ENCODE results near the gene GJA1. TPM values are rescaled to one million over a fixed set of nuclear protein-coding genes. Genes with fewer than 3 reads are reported as not detected.

GJA1 gene
- total RNA-seq, 1 experiment from 2014 or later: 528 TPM

- Mint-ChIP-seq H3K27me3 (ENCODE audit: low read depth) (no peaks in the 10 kb centered on the region), H3K36me3 (ENCODE audit: insufficient read depth in 1 of 3, low read depth in 3 of 3) (peaks cover 0 to 4% (median 3%) of the 10 kb centered on the region in 3 experiments; a peak in 1 of 7 replicates), H3K27ac (no peak overlapping the region; a peak in 2 of 7 replicates), H3K4me3 (no peak overlapping the region), H3K4me1 (peaks cover 16 to 18% of the 10 kb centered on the region in 2 experiments), H3K9me3 (no peaks in the 10 kb centered on the region)
- no peak for TF ChIP-seq CTCF (conservative IDR thresholded peaks at IDR 0.05)
- Histone ChIP-seq H3K4me2 (ENCODE audit: insufficient read depth, insufficient read length, low read length) (no peak overlapping the region), H4K8ac (replicated peaks; ENCODE audit: insufficient read length, low read depth, low read length) (no peak overlapping the region), H4K91ac (ENCODE audit: insufficient read length, low read depth, low read length) (no peak overlapping the region), H3K14ac (ENCODE audit: insufficient read depth, low read length) (no peak overlapping the region), H3K9me3 (ENCODE audit: control insufficient read depth, low read depth, low read length) (no peaks in the 10 kb centered on the region), H3K18ac (ENCODE audit: insufficient read length, low read depth, low read length) (no peak overlapping the region), H3K56ac (ENCODE audit: insufficient read length, low read depth, low read length) (no peak overlapping the region), H2BK12ac (ENCODE audit: insufficient read length, low read depth, low read length) (no peak overlapping the region), H3K9ac (ENCODE audit: extremely low read depth, insufficient read length, low read length) (no peak overlapping the region), H3K23ac (ENCODE audit: insufficient read length, low read depth, low read length) (no peak overlapping the region), H3K27ac (ENCODE audit: insufficient read length, low read depth, low read length) (no peak overlapping the region), H3K79me2 (ENCODE audit: insufficient read depth, low read length) (no peaks in the 10 kb centered on the region), H4K20me1 (ENCODE audit: control insufficient read depth, insufficient read depth, insufficient read length) (no peaks in the 10 kb centered on the region), H4K5ac (ENCODE audit: insufficient read length, low read depth, low read length) (no peak overlapping the region), H2BK20ac (ENCODE audit: low read depth, low read length, poor library complexity, severe bottlenecking) (no peak overlapping the region), H3K27me3 (ENCODE audit: insufficient read depth, low read length) (no peaks in the 10 kb centered on the region), H3K23me2 (ENCODE audit: insufficient read length, low read depth, low read length, poor library complexity, severe bottlenecking) (no peaks in the 10 kb centered on the region), H3K4ac (ENCODE audit: low read depth, low read length) (no peak overlapping the region), H3K4me1 (ENCODE audit: insufficient read depth, low read length) (no peaks in the 10 kb centered on the region), H2BK5ac (ENCODE audit: insufficient read length, low read length) (no peak overlapping the region), H2BK120ac (ENCODE audit: low read depth, low read length, poor library complexity, severe bottlenecking) (no peak overlapping the region), H3K79me1 (ENCODE audit: insufficient read depth, low read depth, low read length, poor library complexity, severe bottlenecking) (no peaks in the 10 kb centered on the region), H2AK5ac (ENCODE audit: insufficient read length, low read length) (no peak overlapping the region), H2BK15ac (ENCODE audit: low read depth, low read length) (no peak overlapping the region), H2AFZ (ENCODE audit: low read length) (no peak overlapping the region), H3T11ph (ENCODE audit: low read length) (no peak overlapping the region)
- WGBS (ENCODE audit: extremely low coverage, insufficient read length, low lambda C conversion rate): no CpG with 5 or more reads among the region's 3 CpGs
- no peak for DNase-seq
These were observed 8.8 kb upstream of the GJA1 start for GRCh38 chr6:121426686-121427085.

Measured in H9 (cell line).